Lower leg skin (tissue), 3 donors: Measurements from ENCODE around the gene FAM98C.
"Not testable (repeated sequence)": the region's sequence is repeated elsewhere in the genome, so short reads cannot be mapped to it uniquely, and the experiment has no call there.

Source experiments
- POLR2A ChIP-seq, 2 donors: fragments of 450-650 bp; IDR thresholded peaks; one replicate each; pipeline ENCODE4 v1.6.1; 2016 to 2017; ENCODE audit warnings: antibody characterized with exemption in 2 of 2, mild to moderate bottlenecking in 1 of 2, moderate library complexity in 1 of 2
- TF ChIP-seq, protein P1 (sequence below), 3 donors: fragments of 450-650 bp; IDR thresholded peaks; one replicate each; pipeline ENCODE4 v1.5.1; 2016; ENCODE audit warnings: antibody characterized with exemption in 3 of 3, mild to moderate bottlenecking in 3 of 3, moderate library complexity in 2 of 3

DNA sequence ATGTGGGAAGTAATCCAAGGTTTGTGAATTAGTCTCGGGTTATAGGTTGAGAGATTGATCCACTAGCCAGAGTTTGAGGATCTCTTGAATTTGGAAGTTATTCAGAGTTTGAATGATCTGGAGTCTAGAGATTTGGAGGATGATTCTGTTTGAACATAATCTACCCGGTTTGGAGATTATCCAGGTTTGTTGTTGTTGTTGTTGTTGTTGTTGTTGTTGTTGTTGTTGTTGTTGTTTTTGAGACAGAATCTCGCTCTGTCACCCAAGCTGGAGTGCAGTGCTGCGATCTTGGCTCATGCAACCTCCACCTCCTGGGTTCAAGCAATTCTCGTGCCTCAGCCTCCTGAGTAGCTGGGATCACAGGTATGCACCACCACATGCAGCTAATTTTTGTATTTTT lies 9.0 kb downstream of the FAM98C start:
- TF ChIP-seq, protein P1, sequence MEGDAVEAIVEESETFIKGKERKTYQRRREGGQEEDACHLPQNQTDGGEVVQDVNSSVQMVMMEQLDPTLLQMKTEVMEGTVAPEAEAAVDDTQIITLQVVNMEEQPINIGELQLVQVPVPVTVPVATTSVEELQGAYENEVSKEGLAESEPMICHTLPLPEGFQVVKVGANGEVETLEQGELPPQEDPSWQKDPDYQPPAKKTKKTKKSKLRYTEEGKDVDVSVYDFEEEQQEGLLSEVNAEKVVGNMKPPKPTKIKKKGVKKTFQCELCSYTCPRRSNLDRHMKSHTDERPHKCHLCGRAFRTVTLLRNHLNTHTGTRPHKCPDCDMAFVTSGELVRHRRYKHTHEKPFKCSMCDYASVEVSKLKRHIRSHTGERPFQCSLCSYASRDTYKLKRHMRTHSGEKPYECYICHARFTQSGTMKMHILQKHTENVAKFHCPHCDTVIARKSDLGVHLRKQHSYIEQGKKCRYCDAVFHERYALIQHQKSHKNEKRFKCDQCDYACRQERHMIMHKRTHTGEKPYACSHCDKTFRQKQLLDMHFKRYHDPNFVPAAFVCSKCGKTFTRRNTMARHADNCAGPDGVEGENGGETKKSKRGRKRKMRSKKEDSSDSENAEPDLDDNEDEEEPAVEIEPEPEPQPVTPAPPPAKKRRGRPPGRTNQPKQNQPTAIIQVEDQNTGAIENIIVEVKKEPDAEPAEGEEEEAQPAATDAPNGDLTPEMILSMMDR (IDR thresholded peaks at IDR 0.05): not testable (repeated sequence)
- TF ChIP-seq POLR2A (IDR thresholded peaks at IDR 0.05): not testable (repeated sequence)
